Spleen (tissue), 7 donors: ENCODE data around the gene HSCB.

Experiments
- POLR2A ChIP-seq, 3 donors: fragments of 450-650 bp; IDR thresholded peaks; one replicate each; pipeline ENCODE4 v1.5.1; 2017; ENCODE audit warnings: antibody characterized with exemption in 3 of 3, mild to moderate bottlenecking in 1 of 3
- POLR2AphosphoS5 ChIP-seq, 3 donors: sonication (generic); formaldehyde crosslinking; IDR thresholded peaks; one replicate each; pipeline ENCODE4 v1.5.1; 2017; ENCODE audit warnings: antibody characterized with exemption in 3 of 3
- TF ChIP-seq, protein P1 (sequence below), 11 experiments: fragments of 200-600 bp in 7 of 11; fragments of 450-650 bp in 4 of 11; sonication (generic) in 4 of 11; IDR thresholded peaks in 8 of 11; conservative IDR thresholded peaks in 3 of 11; 1 replicate in 7 of 11; 2 replicates in 4 of 11; pipeline versions ENCODE4 v1.4.0 to v1.8.0; 2016 to 2021; ENCODE audit warnings: antibody characterized with exemption in 11 of 11, inconsistent platforms in 4 of 11, mild to moderate bottlenecking in 1 of 11
- donor health status: DM: no; HTN: no; CAD: no; lungs with moderate emphysema.
- donor health status: DM: no; HTN: no; CAD: no.
- donor health status: DM: no; HTN: no; CAD: no.

DNA sequence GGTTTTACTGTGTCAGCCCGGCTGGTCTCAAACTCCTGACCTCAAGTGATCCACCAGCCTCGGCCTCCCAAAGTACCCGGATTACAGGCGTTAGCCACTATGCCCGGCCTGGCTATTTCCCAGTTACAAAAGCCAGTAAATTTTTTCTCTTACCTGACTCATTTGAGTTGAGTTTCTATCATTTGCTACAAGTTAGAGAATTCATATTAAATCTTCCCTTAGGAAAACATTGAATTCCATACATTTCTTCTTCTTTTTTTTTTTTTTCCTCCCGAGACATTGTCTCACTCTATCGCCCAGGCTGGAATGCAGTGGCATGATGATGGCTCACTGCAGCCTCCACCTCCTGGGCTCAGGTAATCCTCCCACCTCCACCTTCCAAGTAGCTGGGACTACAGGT, 26.2 kb upstream of the HSCB start:
- TF ChIP-seq, protein P1, sequence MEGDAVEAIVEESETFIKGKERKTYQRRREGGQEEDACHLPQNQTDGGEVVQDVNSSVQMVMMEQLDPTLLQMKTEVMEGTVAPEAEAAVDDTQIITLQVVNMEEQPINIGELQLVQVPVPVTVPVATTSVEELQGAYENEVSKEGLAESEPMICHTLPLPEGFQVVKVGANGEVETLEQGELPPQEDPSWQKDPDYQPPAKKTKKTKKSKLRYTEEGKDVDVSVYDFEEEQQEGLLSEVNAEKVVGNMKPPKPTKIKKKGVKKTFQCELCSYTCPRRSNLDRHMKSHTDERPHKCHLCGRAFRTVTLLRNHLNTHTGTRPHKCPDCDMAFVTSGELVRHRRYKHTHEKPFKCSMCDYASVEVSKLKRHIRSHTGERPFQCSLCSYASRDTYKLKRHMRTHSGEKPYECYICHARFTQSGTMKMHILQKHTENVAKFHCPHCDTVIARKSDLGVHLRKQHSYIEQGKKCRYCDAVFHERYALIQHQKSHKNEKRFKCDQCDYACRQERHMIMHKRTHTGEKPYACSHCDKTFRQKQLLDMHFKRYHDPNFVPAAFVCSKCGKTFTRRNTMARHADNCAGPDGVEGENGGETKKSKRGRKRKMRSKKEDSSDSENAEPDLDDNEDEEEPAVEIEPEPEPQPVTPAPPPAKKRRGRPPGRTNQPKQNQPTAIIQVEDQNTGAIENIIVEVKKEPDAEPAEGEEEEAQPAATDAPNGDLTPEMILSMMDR (IDR thresholded peaks at IDR 0.05 in 8 of 11, conservative IDR thresholded peaks at IDR 0.05 in 3 of 11), result no peak
- no peak for TF ChIP-seq POLR2A (IDR thresholded peaks at IDR 0.05)
- no peak for TF ChIP-seq POLR2AphosphoS5 (IDR thresholded peaks at IDR 0.05)
